Motor neuron (in vitro differentiated cells): ENCODE data around the gene ACOX2. TPM values are rescaled to one million over a fixed set of nuclear protein-coding genes. Genes with fewer than 3 reads are reported as not detected.

ENCODE experiments used
- ATAC-seq, 8 experiments: fragments of 200-7000 bp; cut with Tn5 transposase; replicated peaks in 6 of 8; 2 replicates each; pipeline ENCODE4 v1.8.0; 2021; ENCODE audit warnings: mild to moderate bottlenecking in 8 of 8, moderate library complexity in 8 of 8
- H3K27ac ChIP-seq, 2 donors: fragments of 250-450 bp; sonication (Bioruptor Pico); 2 replicates each; pipeline ENCODE4 v1.9.0; 2021; ENCODE audit warnings: antibody characterized with exemption in 2 of 2, mild to moderate bottlenecking in 2 of 2, moderate library complexity in 1 of 2
- H3K4me1 ChIP-seq, 2 donors: fragments of 250-450 bp; sonication (Bioruptor Pico); replicated peaks in 1 of 2; 2 replicates each; pipeline ENCODE4 v1.6.1; 2021; ENCODE audit warnings: antibody characterized with exemption in 2 of 2, mild to moderate bottlenecking in 2 of 2, moderate library complexity in 1 of 2
- H3K4me3 ChIP-seq, 5 donors: fragments of 250-450 bp; sonication (Bioruptor Pico); 2 replicates each; pipeline ENCODE4 v1.9.0; 2021; ENCODE audit warnings: antibody characterized with exemption in 5 of 5, mild to moderate bottlenecking in 5 of 5, moderate library complexity in 4 of 5
- WGBS, 10 experiments: fragments of 450-650 bp; shearing (Covaris generic); methylation state at CpG; one replicate each; pipeline ENCODE4 v1.0.0; 2022; 5-methylcytosine and 5-hydroxymethylcytosine counted together
- in situ Hi-C, 9 experiments: fragments of 400-800 bp; cut with MboI; loops; one replicate each; pipeline ENCODE4 v1.15.0; 2021; ENCODE audit warnings: low sequenced_read_pairs in 9 of 9, low pct_unique_long_range_greater_than_20kb in 2 of 9; ENCODE audit not compliant: unreplicated experiment in 9 of 9
- total RNA-seq, 8 experiments: library from RNA; unstranded; fragments of 300-600 nt; gene quantifications; 2 replicates each; pipeline versions ENCODE4 v1.2.3 to v1.2.4, GENCODE V29; 2022

Gene ACOX2
- total RNA-seq, 8 experiments from 2014 or later, result 0.33 to 17.4 (median 5.3) TPM

DNA sequence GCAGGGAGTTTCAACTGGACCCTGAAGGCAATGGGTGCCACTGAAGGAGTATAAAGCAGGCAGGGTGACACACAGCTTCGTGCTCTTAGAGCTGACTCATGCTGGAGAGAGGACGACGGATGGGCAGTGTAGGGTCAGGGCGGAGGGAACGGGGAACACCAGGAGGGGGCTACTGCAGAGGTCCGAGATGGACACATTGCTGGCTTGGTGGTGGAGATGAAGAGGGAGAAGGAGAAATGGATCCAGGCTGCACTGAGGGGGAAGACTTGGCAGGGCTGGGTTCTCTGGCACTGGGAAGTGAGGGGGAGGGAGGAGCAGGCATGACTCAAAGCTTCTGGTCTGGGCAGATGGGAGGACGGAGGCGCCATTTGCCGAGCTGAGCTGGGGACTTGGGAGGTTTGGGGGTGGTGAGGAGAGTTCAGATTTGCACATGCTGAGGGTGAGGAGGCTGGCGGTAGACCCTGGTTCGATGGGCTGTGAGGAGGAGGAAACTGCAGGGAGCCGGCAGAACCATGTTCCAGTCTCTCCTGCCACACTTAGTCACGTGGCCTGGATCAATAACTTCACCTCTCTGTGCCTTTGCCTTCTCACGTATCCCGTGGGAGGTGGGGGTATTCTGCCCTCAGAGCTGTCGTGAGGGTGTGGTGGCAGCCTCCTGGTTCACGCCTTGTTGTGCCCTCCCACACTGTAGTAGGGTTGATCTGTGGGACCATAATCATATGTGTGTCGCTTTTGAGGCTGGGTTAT, 49.7 kb downstream of the ACOX2 start:
- 59 to 93% (median 81%) methylated on average over 1 to 6 of the region's 18 CpGs; no CpG with 5 or more reads in 4 of the 10 experiments for WGBS, 10 experiments
- Histone ChIP-seq H3K4me3 (no peak overlapping the region), H3K27ac (no peak overlapping the region), H3K4me1 (peaks cover 3 to 4% of the 10 kb centered on the region in 2 donors)
- ATAC-seq, result peak in 2 of 8 experiments; percentile 26 to 32
- in situ Hi-C loops, result no loop called here

DNA sequence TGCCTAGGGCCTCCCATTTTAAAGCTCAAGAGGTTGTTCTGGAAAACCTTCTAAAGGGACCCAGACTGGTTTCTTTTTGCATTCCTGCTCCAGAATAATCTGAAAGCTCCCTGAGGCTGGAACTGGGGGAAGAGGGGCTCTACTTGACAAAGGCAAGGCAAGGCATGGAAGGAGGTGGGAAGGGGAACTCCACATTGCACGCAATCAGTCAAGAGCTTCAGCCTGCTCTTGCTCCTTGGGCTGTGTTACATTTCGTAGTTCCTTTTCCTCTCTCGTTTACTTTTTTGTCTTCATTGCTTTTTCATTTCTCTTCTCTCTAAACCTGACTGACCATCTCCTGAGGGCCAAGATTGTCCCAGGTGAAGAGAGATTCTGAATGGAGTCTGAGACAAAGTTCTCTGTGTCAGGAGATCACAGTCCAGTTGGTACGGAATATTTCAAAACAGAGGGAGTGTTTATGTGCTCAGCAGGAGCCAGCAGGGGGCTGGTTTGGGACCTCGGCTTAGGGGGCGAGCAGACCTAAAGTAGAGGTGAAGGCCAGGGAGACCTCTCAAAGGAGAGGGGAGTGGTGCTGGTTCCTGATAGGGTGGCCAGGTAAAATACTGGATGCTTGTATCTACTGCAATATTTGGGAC, 51.1 kb downstream of the ACOX2 start:
- 84 to 100% (median 92%) methylated on average over 1 to 4 of the region's 6 CpGs; no CpG with 5 or more reads in 2 of the 10 experiments for WGBS, 10 experiments
- in situ Hi-C loops, result no loop called here
- no peak overlapping the region for H3K4me3 ChIP-seq
- no peaks in the 10 kb centered on the region for H3K4me1 ChIP-seq
- no peak for ATAC-seq
- H3K27ac ChIP-seq, result no peak overlapping the region

DNA sequence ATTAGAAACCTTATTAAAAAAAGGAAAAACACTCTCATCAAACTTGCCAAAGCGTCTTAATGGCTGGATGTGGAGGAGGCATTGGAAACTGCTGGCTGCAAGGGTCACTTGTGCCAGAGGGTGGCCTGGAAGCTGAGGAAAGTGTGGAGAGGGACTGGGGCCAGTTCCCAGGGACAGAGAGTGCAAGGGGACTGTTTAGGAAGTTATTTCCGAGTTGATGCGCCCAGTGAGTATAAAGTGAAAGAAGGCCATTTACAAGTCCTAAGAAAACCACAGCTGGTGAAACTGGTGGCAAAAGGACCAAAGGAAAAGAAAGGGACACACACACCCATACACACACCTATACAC, 52.3 kb downstream of the ACOX2 start:
- 28 to 100% (median 80%) methylated on average over 1 to 3 of the region's 3 CpGs; no CpG with 5 or more reads in 3 of the 10 experiments for WGBS, 10 experiments
- Histone ChIP-seq H3K4me1 (no peaks in the 10 kb centered on the region), H3K27ac (no peak overlapping the region), H3K4me3 (no peak overlapping the region)
- in situ Hi-C loops, result no loop called here
- ATAC-seq, result no peak

DNA sequence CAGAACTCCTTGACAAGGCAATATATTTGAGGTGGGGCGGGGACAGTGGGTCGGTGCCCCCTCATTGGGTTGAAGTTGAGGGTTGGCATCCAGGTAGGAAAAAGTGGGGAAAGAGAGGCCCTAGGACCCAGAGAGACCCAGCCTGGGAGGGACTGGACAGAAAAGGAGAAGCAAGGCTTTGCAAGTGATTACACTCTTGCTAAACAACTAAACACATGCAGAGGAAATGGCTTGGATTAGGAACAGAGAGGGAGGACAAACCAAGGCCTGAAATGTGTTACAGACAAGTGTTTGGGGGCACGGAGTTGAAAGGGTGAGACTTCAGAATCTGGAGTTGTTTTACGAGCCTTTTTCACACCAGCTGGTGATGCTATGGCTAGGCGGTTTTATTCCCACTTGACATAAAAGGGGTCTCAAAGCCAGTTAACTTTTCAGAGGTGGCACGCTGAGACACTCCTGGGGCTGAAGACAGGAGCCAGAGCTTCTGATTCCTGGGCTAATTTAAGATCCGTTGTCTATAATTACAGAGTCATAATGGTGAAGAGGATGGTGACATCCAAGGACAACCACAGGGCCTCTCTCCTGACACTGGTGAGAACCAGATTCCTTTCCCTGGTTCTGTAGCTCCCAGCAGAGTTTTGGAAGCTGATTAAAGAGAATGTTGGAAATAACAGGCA, 52.8 kb downstream of the ACOX2 start:
- WGBS, 10 experiments, result 40 to 81% (median 65%) methylated on average over 1 to 7 of the region's 7 CpGs; no CpG with 5 or more reads in 3 of the 10 experiments
- in situ Hi-C loops, result no loop called here
- no peak for ATAC-seq
- Histone ChIP-seq H3K4me1 (no peaks in the 10 kb centered on the region), H3K27ac (no peak overlapping the region), H3K4me3 (no peak overlapping the region)

DNA sequence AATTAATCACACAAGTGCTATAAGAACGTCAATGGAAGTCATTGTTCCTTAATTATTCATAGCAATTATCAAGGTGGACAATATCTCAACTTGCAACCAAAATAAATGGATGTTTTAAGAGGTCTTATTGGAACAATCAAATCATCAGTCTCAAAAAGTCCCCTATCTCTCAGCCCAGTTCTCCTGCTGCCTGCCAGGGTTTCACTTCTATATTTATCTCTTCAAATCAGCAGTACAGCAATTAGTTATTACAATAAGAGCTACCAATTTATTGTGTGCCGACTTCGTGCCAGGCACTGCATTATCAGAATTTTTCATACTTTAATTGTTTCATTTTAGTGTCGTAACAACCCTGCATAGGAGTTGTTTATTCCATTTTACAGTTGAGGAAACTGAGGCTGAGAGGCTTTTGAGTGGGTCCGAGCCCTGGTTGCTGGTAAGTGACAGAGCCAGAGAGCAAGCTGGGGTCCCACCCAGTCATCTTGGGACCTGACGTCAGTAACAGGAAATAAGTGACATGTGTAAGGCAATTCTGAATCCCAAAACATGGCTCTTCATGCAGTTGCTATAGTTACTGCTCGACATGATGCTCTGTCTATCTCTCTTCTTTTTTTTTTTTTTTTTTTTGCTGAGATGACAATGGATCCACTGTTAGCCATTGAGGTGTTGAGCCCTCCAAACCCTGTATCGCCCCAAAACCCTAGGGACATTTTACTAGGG, 53.9 kb downstream of the ACOX2 start:
- WGBS, 10 experiments, result 30 to 94% (median 76%) methylated on average over 2 to 8 of the region's 8 CpGs
- ATAC-seq, result peak in 1 of 8 experiments; percentile 30
- H3K4me1 ChIP-seq, result no peaks in the 10 kb centered on the region

DNA sequence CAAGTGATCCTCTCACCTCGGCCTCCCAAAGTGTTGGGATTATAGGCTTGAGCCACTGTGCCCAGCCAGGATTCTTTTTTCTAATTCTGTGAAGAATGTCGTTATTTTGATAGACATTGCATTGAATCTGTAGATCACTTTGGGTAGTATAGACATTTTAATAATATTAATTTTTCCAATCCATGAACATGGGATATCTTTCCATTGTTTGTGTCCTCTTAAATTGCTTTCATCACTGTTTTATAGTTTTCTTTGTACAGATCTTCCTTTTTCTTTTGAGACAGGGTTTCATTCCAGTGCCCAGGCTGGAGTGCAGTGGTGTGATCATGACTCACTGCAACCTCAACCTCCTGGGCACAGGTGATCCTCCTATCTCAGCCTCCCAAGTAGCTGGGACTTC, 56.7 kb downstream of the ACOX2 start:
- Histone ChIP-seq H3K4me1 (peaks cover 1 to 5% of the 10 kb centered on the region in 2 donors), H3K27ac (no peak overlapping the region), H3K4me3 (no peak overlapping the region)
- in situ Hi-C loops, result no loop called here
- ATAC-seq, result no peak
- 67 to 100% (median 100%) methylated on average over 1 to 2 of the region's 2 CpGs; no CpG with 5 or more reads in 7 of the 10 experiments for WGBS, 10 experiments

More for the DNA sequence above, 53.9 kb downstream of the ACOX2 start:
- no peak overlapping the region for H3K4me3 ChIP-seq
- no peak overlapping the region for H3K27ac ChIP-seq
- in situ Hi-C loops, result no loop called here

GRCh38 chr3:58478781-58479180, 58.2 kb downstream of the ACOX2 start:
- WGBS, 10 experiments, result 20 to 100% (median 92%) methylated on average over 1 to 2 of the region's 2 CpGs; no CpG with 5 or more reads in 5 of the 10 experiments
- no peak for ATAC-seq
- in situ Hi-C loops, result no loop called here

GRCh38 chr3:58474967-58475578, 61.9 kb downstream of the ACOX2 start:
- H3K4me3 ChIP-seq, result no peak overlapping the region
- peaks cover 26 to 29% of the 10 kb centered on the region in 2 donors for H3K4me1 ChIP-seq
- WGBS, 10 experiments, result 48 to 100% (median 65%) methylated on average over 1 to 3 of the region's 3 CpGs; no CpG with 5 or more reads in 1 of the 10 experiments
- in situ Hi-C loops, result no loop called here
- ATAC-seq, result peak in 3 of 8 experiments; percentile 46 to 57 (median 53)
- peak overlapping the region; percentile 6 to 57 for H3K27ac ChIP-seq

More at GRCh38 chr3:58478781-58479180, 58.2 kb downstream of the ACOX2 start:
- Histone ChIP-seq H3K4me3 (no peak overlapping the region), H3K4me1 (peaks cover 14 to 16% of the 10 kb centered on the region in 2 donors), H3K27ac (no peak overlapping the region)

DNA sequence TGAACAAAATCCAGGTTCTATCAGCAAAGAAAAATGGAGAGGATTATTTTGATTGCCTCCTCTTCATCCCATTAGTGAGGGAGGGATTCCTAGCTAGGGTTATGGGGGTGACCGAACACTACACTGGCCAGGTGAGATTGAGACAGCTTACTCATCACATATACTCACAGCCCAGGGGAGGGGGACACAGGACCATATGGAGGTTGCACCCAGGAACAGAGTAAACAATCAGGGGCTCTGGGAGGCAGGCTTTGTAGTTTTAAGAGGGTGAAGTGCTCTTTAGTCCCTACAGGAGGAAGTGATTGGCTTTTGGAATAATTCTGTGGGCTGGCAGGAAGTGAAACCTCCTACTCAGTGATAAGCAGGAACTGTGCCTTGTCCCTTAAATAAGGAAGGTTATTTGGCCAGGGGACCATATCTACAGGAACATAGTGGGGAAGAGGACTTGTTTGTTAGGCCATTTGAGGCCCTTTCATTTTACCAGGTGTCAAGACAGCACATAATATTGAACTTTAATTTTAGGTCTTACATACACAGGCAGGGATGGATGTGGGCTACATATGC, 62.6 kb downstream of the ACOX2 start:
- H3K4me1 ChIP-seq, result peaks cover 26 to 29% of the 10 kb centered on the region in 2 donors
- no peak overlapping the region for H3K4me3 ChIP-seq
- peak overlapping the region in 1 of 2 donors; percentile 6 for H3K27ac ChIP-seq
- in situ Hi-C loops, result no loop called here
- ATAC-seq, result no peak
- WGBS, 10 experiments, result 100% methylated on average over 1 of the region's 1 CpG; no CpG with 5 or more reads in 4 of the 10 experiments

GRCh38 chr3:58473275-58473674, 63.7 kb downstream of the ACOX2 start:
- H3K4me3 ChIP-seq, result no peak overlapping the region
- in situ Hi-C loops, result no loop called here
- ATAC-seq, result no peak
- peaks cover 26 to 37% of the 10 kb centered on the region in 2 donors for H3K4me1 ChIP-seq
- 80 to 100% (median 83%) methylated on average over 1 of the region's 1 CpG; no CpG with 5 or more reads in 3 of the 10 experiments for WGBS, 10 experiments
- no peak overlapping the region for H3K27ac ChIP-seq

GRCh38 chr3:58471025-58471887, 65.7 kb downstream of the ACOX2 start:
- H3K27ac ChIP-seq, result peak overlapping the region; percentile 2 to 21
- peak; percentile 83 to 98 (median 92) for ATAC-seq
- in situ Hi-C loops, result no loop called here

More at GRCh38 chr3:58471025-58471887, 65.7 kb downstream of the ACOX2 start:
- Histone ChIP-seq H3K4me1 (peaks cover 26 to 37% of the 10 kb centered on the region in 2 donors), H3K4me3 (no peak overlapping the region)
- WGBS, 10 experiments, result 0 to 94% (median 65%) methylated on average over 1 to 10 of the region's 10 CpGs; no CpG with 5 or more reads in 2 of the 10 experiments
